GM23338 (cell line): Measurements from ENCODE around the gene CDCA4. TPM values are rescaled to one million over a fixed set of nuclear protein-coding genes. Genes with fewer than 3 reads are reported as not detected.

ENCODE experiments used
- ATAC-seq: fragments of 200-7000 bp; cut with Tn5 transposase; 3 replicates; pipeline ENCODE4 v1.9.1; 2020
- DNase-seq: peaks from one replicate; pipeline ENCODE4 v3.0.0-alpha.2; 2015; ENCODE audit warnings: low spot score
- H2AFZ ChIP-seq: fragments of 200-600 bp; sonication (generic); 2 replicates; pipeline ENCODE4 v1.8.0; 2016; ENCODE audit warnings: antibody characterized with exemption, mild to moderate bottlenecking, moderate library complexity
- H3F3A ChIP-seq: fragments of 200-600 bp; sonication (generic); replicated peaks from 2 replicates; pipeline ENCODE4 v1.8.0; 2017; ENCODE audit warnings: antibody characterized with exemption, mixed run types, low read depth
- H3K27ac ChIP-seq: fragments of 200-600 bp; sonication (generic); 2 replicates; pipeline ENCODE4 v1.6.1; 2016; ENCODE audit warnings: low read depth
- H3K27me3 ChIP-seq: fragments of 200-600 bp; sonication (generic); 2 replicates; pipeline ENCODE4 v1.8.0; 2016; ENCODE audit warnings: mild to moderate bottlenecking, mixed run types, moderate library complexity; ENCODE audit not compliant: insufficient read depth
- H3K36me3 ChIP-seq: fragments of 200-600 bp; sonication (generic); 2 replicates; pipeline ENCODE4 v1.8.0; 2016; ENCODE audit warnings: mild to moderate bottlenecking; ENCODE audit not compliant: insufficient read depth
- H3K4me1 ChIP-seq: fragments of 200-600 bp; sonication (generic); 2 replicates; pipeline ENCODE4 v1.8.0; 2016; ENCODE audit warnings: mild to moderate bottlenecking, moderate library complexity; ENCODE audit not compliant: insufficient read depth
- H3K4me2 ChIP-seq: fragments of 200-600 bp; sonication (generic); 2 replicates; pipeline ENCODE4 v1.7.1; 2017; ENCODE audit warnings: mixed run types
- H3K4me3 ChIP-seq: fragments of 200-600 bp; sonication (generic); 2 replicates; pipeline ENCODE4 v1.6.1; 2016; ENCODE audit warnings: mixed run types
- H3K79me2 ChIP-seq: fragments of 200-600 bp; sonication (generic); replicated peaks from 2 replicates; pipeline ENCODE4 v1.8.0; 2017; ENCODE audit warnings: mild to moderate bottlenecking; ENCODE audit not compliant: insufficient read depth
- H3K9me2 ChIP-seq: fragments of 200-600 bp; sonication (generic); 2 replicates; pipeline ENCODE4 v1.8.0; 2017; ENCODE audit not compliant: insufficient read depth
- H4K20me1 ChIP-seq: fragments of 200-600 bp; sonication (generic); replicated peaks from 2 replicates; pipeline ENCODE4 v1.8.0; 2017; ENCODE audit warnings: mild to moderate bottlenecking; ENCODE audit not compliant: insufficient read depth
- H3K27ac Mint-ChIP-seq: 2 replicates; pipeline ENCODE4 v1.8.0; 2020; ENCODE audit warnings: inconsistent platforms, mild to moderate bottlenecking, moderate library complexity, mixed read lengths
- H3K27me3 Mint-ChIP-seq: 3 replicates; pipeline ENCODE4 v1.8.0; 2022; ENCODE audit warnings: low read depth, mild to moderate bottlenecking, moderate library complexity, mixed read lengths, inconsistent platforms; ENCODE audit not compliant: insufficient read depth, poor library complexity
- H3K36me3 Mint-ChIP-seq: 3 replicates; pipeline ENCODE4 v1.8.0; 2021; ENCODE audit warnings: low read depth, mild to moderate bottlenecking, inconsistent platforms, moderate library complexity, mixed read lengths
- H3K4me1 Mint-ChIP-seq: 3 replicates; pipeline ENCODE4 v1.8.0; 2020; ENCODE audit warnings: mild to moderate bottlenecking, inconsistent platforms, mixed read lengths
- H3K4me3 Mint-ChIP-seq: 3 replicates; pipeline ENCODE4 v1.8.0; 2021; ENCODE audit warnings: moderate library complexity, mild to moderate bottlenecking, inconsistent platforms, mixed read lengths
- H3K9me3 Mint-ChIP-seq: 3 replicates; pipeline ENCODE4 v1.8.0; 2020; ENCODE audit warnings: moderate library complexity, mild to moderate bottlenecking, inconsistent platforms, mixed read lengths
- POLR2AphosphoS5 ChIP-seq: IDR thresholded peaks from 2 replicates; pipeline ENCODE4 v1.6.1; 2016; ENCODE audit warnings: antibody characterized with exemption, low read depth
- STAT1 ChIP-seq: IDR thresholded peaks from one replicate; pipeline ENCODE4 v1.6.1; 2016; ENCODE audit warnings: antibody characterized with exemption; ENCODE audit not compliant: unreplicated experiment
- polyA plus RNA-seq: library from polyadenylated mRNA; unstranded; fragments of >200 nt; fragmentation: Nextera tagmentation; extraction: Ambion mirVana; gene quantifications from 2 replicates; pipeline ENCODE4 v1.2.1, GENCODE V29; 2016
- total RNA-seq: library from RNA; depleted of rRNA; stranded (reverse); fragments of >200 nt; shearing (Covaris generic); gene quantifications from 2 replicates; pipeline ENCODE4 v1.2.3, GENCODE V29; 2014
- TF ChIP-seq, protein P1 (sequence below): IDR thresholded peaks from 2 replicates; pipeline ENCODE4 v1.6.1; 2016; ENCODE audit warnings: antibody characterized with exemption
- TF ChIP-seq, protein P2 (sequence below): IDR thresholded peaks from one replicate; pipeline ENCODE4 v1.6.1; 2018; ENCODE audit warnings: antibody characterized with exemption; ENCODE audit not compliant: unreplicated experiment
- TF ChIP-seq, protein P3 (sequence below), 2 experiments: fragments of 200-600 bp in 1 of 2; sonication (generic) in 1 of 2; conservative IDR thresholded peaks; 2 replicates each; pipeline versions ENCODE4 v1.5.1 to v1.6.1; 2016 to 2017; ENCODE audit warnings: antibody characterized with exemption in 2 of 2, low read depth in 2 of 2, mild to moderate bottlenecking in 2 of 2, moderate library complexity in 1 of 2
- TF ChIP-seq, protein P4 (sequence below): fragments of 250-450 bp; sonication (Bioruptor Pico); IDR thresholded peaks from 2 replicates; pipeline ENCODE4 v1.5.0; 2020; ENCODE audit warnings: mild to moderate bottlenecking, moderate library complexity

The CDCA4 gene
- total and polyA plus RNA-seq, 2 experiments from 2014 or later = 32.6 to 70.7 TPM

DNA sequence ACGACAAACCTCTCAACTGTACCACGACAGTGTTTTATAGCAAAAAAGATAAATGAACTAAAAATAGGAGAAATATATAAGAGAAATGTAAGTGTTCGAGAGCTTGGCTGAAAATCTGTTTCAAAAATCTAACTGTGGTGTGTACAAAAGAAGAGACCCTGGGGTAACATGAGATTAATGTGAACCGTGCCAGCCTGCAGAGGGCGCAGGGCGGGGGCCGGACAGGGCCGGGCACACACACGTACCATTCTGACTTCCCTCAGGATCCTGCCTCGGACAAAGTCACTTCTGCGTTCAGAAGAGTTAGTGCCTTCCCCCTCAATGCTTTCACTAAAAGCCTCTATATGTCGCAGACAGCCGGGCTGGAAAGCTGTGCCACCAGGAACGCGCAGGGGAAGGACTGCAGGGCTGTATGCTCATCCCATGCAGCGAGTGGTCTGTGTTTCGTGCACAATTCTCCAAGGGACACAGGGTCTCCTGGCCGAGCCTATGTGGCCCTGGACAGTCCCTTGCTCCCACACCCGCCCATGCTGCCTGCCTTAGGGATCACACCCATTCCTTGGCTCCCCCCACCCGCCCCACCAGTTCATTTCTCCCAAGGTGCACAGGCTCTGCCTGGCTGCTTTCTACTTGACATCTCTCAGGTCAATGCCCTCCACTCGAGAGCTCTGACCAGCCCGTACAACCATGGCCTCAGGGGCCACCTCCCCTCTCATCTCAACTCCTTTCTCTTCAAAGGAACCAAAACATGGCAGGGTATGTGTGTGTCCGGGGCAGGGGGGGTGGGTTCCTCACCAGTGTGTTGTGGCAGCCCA, 8.5 kb downstream of the CDCA4 start:
- no peak; the same call in 2 of the 3 replicates for ATAC-seq
- Histone ChIP-seq H4K20me1 (peaks cover 61% of the 10 kb centered on the region), H3K36me3 (peaks cover 13% of the 10 kb centered on the region), H3K4me1 (peaks cover 23% of the 10 kb centered on the region), H3K9me2 (no peaks in the 10 kb centered on the region), H3K4me3 (no peak overlapping the region), H3K27me3 (no peaks in the 10 kb centered on the region), H3K79me2 (peaks cover 86% of the 10 kb centered on the region), H3K4me2 (no peak overlapping the region), H3F3A (no peaks in the 10 kb centered on the region), H2AFZ (no peak overlapping the region), H3K27ac (no peak overlapping the region)
- Mint-ChIP-seq H3K4me3 (no peak overlapping the region), H3K36me3 (peaks cover 48% of the 10 kb centered on the region), H3K9me3 (no peaks in the 10 kb centered on the region), H3K27ac (0 out of 2 replicates have a peak overlapping the region, but pooled peaks have one; percentile 31), H3K27me3 (peaks cover 15% of the 10 kb centered on the region), H3K4me1 (peaks cover 42% of the 10 kb centered on the region)
- DNase-seq = no peak
- TF ChIP-seq POLR2AphosphoS5 = no peak
- TF ChIP-seq, protein P1, sequence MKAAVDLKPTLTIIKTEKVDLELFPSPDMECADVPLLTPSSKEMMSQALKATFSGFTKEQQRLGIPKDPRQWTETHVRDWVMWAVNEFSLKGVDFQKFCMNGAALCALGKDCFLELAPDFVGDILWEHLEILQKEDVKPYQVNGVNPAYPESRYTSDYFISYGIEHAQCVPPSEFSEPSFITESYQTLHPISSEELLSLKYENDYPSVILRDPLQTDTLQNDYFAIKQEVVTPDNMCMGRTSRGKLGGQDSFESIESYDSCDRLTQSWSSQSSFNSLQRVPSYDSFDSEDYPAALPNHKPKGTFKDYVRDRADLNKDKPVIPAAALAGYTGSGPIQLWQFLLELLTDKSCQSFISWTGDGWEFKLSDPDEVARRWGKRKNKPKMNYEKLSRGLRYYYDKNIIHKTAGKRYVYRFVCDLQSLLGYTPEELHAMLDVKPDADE = no peak
- TF ChIP-seq, protein P2, sequence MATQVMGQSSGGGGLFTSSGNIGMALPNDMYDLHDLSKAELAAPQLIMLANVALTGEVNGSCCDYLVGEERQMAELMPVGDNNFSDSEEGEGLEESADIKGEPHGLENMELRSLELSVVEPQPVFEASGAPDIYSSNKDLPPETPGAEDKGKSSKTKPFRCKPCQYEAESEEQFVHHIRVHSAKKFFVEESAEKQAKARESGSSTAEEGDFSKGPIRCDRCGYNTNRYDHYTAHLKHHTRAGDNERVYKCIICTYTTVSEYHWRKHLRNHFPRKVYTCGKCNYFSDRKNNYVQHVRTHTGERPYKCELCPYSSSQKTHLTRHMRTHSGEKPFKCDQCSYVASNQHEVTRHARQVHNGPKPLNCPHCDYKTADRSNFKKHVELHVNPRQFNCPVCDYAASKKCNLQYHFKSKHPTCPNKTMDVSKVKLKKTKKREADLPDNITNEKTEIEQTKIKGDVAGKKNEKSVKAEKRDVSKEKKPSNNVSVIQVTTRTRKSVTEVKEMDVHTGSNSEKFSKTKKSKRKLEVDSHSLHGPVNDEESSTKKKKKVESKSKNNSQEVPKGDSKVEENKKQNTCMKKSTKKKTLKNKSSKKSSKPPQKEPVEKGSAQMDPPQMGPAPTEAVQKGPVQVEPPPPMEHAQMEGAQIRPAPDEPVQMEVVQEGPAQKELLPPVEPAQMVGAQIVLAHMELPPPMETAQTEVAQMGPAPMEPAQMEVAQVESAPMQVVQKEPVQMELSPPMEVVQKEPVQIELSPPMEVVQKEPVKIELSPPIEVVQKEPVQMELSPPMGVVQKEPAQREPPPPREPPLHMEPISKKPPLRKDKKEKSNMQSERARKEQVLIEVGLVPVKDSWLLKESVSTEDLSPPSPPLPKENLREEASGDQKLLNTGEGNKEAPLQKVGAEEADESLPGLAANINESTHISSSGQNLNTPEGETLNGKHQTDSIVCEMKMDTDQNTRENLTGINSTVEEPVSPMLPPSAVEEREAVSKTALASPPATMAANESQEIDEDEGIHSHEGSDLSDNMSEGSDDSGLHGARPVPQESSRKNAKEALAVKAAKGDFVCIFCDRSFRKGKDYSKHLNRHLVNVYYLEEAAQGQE = no peak
- TF ChIP-seq STAT1 = no peak
- TF ChIP-seq, protein P3, sequence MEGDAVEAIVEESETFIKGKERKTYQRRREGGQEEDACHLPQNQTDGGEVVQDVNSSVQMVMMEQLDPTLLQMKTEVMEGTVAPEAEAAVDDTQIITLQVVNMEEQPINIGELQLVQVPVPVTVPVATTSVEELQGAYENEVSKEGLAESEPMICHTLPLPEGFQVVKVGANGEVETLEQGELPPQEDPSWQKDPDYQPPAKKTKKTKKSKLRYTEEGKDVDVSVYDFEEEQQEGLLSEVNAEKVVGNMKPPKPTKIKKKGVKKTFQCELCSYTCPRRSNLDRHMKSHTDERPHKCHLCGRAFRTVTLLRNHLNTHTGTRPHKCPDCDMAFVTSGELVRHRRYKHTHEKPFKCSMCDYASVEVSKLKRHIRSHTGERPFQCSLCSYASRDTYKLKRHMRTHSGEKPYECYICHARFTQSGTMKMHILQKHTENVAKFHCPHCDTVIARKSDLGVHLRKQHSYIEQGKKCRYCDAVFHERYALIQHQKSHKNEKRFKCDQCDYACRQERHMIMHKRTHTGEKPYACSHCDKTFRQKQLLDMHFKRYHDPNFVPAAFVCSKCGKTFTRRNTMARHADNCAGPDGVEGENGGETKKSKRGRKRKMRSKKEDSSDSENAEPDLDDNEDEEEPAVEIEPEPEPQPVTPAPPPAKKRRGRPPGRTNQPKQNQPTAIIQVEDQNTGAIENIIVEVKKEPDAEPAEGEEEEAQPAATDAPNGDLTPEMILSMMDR (conservative IDR thresholded peaks at IDR 0.05; ENCODE audit: low read depth in 2 of 2) = peak in 1 of 2 experiments; percentile 29; a peak in 3 of 4 replicates

DNA sequence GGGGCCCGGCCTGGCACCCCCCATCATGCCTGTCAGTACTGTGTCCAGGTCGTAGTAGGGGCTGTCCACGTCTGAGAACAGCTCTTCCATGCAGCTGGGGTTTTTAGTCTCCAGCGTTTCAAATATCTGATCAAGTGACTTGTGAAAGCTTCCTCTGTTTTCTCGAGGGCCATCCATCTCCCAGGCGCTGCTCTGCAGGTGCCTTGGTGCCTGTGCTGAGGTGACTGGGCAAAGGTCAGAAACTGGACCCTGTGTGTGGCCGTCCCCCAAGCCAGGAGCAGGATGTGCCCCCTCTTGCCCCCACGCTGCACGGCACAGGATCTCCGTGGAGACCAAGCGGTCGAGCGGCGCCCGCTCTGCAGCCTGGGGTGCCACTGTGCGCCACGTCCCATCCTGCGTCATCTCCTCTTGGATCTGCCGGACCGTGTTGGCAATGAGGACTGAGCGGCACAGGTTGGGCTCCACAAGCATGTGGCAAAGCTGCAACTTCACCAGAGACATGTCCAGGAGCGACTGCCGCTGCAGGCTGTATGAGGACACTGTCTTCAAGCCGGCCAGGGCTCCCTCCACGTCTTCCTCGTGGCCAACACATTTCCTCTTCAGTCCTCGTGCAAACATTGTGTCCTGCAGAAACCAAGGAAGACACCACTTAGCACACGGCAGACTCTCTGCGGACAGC, 9.4 kb downstream of the CDCA4 start:
- H3K4me3 Mint-ChIP-seq = no peak overlapping the region
- peaks cover 15% of the 10 kb centered on the region; the same call in 1 of the 2 replicates for H3K4me1 ChIP-seq
- peaks cover 53% of the 10 kb centered on the region for H4K20me1 ChIP-seq
- H3K9me3 Mint-ChIP-seq = no peaks in the 10 kb centered on the region
- no peaks in the 10 kb centered on the region for H3F3A ChIP-seq
- H3K27ac ChIP-seq = no peak overlapping the region
- H2AFZ ChIP-seq = no peak overlapping the region
- H3K4me3 ChIP-seq = no peak overlapping the region
- peaks cover 76% of the 10 kb centered on the region for H3K79me2 ChIP-seq
- DNase-seq (no peak), ATAC-seq (no peak)
- H3K36me3 Mint-ChIP-seq = peaks cover 44% of the 10 kb centered on the region
- H3K4me1 Mint-ChIP-seq = peaks cover 33% of the 10 kb centered on the region
- peaks cover 13% of the 10 kb centered on the region for H3K36me3 ChIP-seq
- H3K9me2 ChIP-seq = no peaks in the 10 kb centered on the region
- H3K27ac Mint-ChIP-seq = 0 out of 2 replicates have a peak overlapping the region, but pooled peaks have one; percentile 31
- peaks cover 13% of the 10 kb centered on the region for H3K27me3 Mint-ChIP-seq
- no peak overlapping the region for H3K4me2 ChIP-seq
- H3K27me3 ChIP-seq = no peaks in the 10 kb centered on the region
- TF ChIP-seq, protein P4, sequence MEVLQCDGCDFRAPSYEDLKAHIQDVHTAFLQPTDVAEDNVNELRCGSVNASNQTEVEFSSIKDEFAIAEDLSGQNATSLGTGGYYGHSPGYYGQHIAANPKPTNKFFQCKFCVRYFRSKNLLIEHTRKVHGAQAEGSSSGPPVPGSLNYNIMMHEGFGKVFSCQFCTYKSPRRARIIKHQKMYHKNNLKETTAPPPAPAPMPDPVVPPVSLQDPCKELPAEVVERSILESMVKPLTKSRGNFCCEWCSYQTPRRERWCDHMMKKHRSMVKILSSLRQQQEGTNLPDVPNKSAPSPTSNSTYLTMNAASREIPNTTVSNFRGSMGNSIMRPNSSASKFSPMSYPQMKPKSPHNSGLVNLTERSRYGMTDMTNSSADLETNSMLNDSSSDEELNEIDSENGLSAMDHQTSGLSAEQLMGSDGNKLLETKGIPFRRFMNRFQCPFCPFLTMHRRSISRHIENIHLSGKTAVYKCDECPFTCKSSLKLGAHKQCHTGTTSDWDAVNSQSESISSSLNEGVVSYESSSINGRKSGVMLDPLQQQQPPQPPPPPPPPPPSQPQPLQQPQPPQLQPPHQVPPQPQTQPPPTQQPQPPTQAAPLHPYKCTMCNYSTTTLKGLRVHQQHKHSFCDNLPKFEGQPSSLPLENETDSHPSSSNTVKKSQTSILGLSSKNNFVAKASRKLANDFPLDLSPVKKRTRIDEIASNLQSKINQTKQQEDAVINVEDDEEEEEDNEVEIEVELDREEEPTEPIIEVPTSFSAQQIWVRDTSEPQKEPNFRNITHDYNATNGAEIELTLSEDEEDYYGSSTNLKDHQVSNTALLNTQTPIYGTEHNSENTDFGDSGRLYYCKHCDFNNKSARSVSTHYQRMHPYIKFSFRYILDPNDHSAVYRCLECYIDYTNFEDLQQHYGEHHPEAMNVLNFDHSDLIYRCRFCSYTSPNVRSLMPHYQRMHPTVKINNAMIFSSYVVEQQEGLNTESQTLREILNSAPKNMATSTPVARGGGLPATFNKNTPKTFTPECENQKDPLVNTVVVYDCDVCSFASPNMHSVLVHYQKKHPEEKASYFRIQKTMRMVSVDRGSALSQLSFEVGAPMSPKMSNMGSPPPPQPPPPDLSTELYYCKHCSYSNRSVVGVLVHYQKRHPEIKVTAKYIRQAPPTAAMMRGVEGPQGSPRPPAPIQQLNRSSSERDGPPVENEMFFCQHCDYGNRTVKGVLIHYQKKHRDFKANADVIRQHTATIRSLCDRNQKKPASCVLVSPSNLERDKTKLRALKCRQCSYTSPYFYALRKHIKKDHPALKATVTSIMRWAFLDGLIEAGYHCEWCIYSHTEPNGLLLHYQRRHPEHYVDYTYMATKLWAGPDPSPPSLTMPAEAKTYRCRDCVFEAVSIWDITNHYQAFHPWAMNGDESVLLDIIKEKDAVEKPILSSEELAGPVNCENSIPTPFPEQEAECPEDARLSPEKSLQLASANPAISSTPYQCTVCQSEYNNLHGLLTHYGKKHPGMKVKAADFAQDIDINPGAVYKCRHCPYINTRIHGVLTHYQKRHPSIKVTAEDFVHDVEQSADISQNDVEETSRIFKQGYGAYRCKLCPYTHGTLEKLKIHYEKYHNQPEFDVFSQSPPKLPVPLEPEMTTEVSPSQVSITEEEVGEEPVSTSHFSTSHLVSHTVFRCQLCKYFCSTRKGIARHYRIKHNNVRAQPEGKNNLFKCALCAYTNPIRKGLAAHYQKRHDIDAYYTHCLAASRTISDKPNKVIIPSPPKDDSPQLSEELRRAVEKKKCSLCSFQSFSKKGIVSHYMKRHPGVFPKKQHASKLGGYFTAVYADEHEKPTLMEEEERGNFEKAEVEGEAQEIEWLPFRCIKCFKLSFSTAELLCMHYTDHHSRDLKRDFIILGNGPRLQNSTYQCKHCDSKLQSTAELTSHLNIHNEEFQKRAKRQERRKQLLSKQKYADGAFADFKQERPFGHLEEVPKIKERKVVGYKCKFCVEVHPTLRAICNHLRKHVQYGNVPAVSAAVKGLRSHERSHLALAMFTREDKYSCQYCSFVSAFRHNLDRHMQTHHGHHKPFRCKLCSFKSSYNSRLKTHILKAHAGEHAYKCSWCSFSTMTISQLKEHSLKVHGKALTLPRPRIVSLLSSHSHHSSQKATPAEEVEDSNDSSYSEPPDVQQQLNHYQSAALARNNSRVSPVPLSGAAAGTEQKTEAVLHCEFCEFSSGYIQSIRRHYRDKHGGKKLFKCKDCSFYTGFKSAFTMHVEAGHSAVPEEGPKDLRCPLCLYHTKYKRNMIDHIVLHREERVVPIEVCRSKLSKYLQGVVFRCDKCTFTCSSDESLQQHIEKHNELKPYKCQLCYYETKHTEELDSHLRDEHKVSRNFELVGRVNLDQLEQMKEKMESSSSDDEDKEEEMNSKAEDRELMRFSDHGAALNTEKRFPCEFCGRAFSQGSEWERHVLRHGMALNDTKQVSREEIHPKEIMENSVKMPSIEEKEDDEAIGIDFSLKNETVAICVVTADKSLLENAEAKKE (CRISPR knock-in tag) = no peak
